ENCODE results near the gene FDX1. TPM values are rescaled to one million over a fixed set of nuclear protein-coding genes. Genes with fewer than 3 reads are reported as not detected.

Gene FDX1
- total and polyA plus RNA-seq, 2 of the 13 experiments (the other 11 are each of a cell fraction or from before 2014, with no cell fraction given), result 4.5 to 13.1 TPM

GRCh38 chr11:110492321-110492685 lies 62.6 kb downstream of the FDX1 start (continued):
- TF ChIP-seq ZBTB43 (CRISPR knock-in tag; conservative IDR thresholded peaks at IDR 0.05) (no peak), CBFB (CRISPR knock-in tag; IDR thresholded peaks at IDR 0.05) (no peak), ZNF589 (CRISPR knock-in tag; conservative IDR thresholded peaks at IDR 0.05) (no peak)

- Histone ChIP-seq H3K4me3 (replicated peaks in 1 of 3; ENCODE audit: insufficient read depth in 1 of 3, low read depth in 2 of 3, low read length in 3 of 3) (no peak overlapping the region), H3K4me1 (ENCODE audit: insufficient read depth, low read length) (no peaks in the 10 kb centered on the region), H3K79me2 (ENCODE audit: insufficient read depth, low read length) (no peaks in the 10 kb centered on the region), H3K9me3 (ENCODE audit: low read length) (no peaks in the 10 kb centered on the region), H3K27me3 (ENCODE audit: control insufficient read depth in 1 of 2, insufficient read depth in 2 of 2, low read length in 2 of 2) (peaks cover 0 to 5% of the 10 kb centered on the region in 2 experiments; a peak in 1 of 5 replicates), H3K4me2 (ENCODE audit: low read depth, low read length) (no peak overlapping the region), H3K27ac (ENCODE audit: extremely low read length, insufficient read depth, low read length) (no peak overlapping the region), H3K36me3 (replicated peaks in 1 of 2; ENCODE audit: control insufficient read depth in 1 of 2, insufficient read depth in 2 of 2, low read length in 2 of 2) (no peaks in the 10 kb centered on the region), H3K9ac (ENCODE audit: insufficient read depth, low read depth, low read length) (no peak overlapping the region), H2AFZ (ENCODE audit: low read length) (no peak overlapping the region), H4K20me1 (ENCODE audit: insufficient read depth, low read length) (no peaks in the 10 kb centered on the region)
- ChIA-PET POLR2A (no interaction called here), CTCF (ENCODE audit: low intra/inter-chr PET ratio, low total read pairs) (no interaction called here)
- WGBS (ENCODE audit: low lambda C conversion rate), result 69% methylated on average over 2 of the region's 2 CpGs
- no peak for FAIRE-seq
- in situ Hi-C loops (cut with HindIII; ENCODE audit: extremely low pct_ligation_motif_present, low pct_unique_long_range_greater_than_20kb) (no loop called here), intact Hi-C loops (cut with micrococcal nuclease; ENCODE audit: unreplicated experiment) (no loop called here)
- ATAC-seq, result no peak
- TF ChIP-seq ZNF432 (CRISPR knock-in tag; IDR thresholded peaks at IDR 0.05; ENCODE audit: borderline replicate concordance), result no peak
- TF ChIP-seq POGZ (CRISPR knock-in tag; IDR thresholded peaks at IDR 0.05), result no peak
- no peak for TF ChIP-seq SMAD1 (CRISPR knock-in tag; IDR thresholded peaks at IDR 0.05; ENCODE audit: borderline replicate concordance, low read depth)
- TF ChIP-seq JUND (CRISPR knock-in tag; IDR thresholded peaks at IDR 0.05), result no peak
- TF ChIP-seq NFKBIZ (CRISPR knock-in tag; IDR thresholded peaks at IDR 0.05), result no peak
- TF ChIP-seq CENPX (CRISPR knock-in tag; IDR thresholded peaks at IDR 0.05), result no peak
- DNase-seq (ENCODE audit: low spot score), result no peak
- no TSS peak for BruUV-seq (replicated peaks)
Measured at GRCh38 chr11:110493346-110493745, 63.6 kb downstream of the FDX1 start.

Measured in HepG2 (cell line).